Measurements from ENCODE around the gene SLC9A9. TPM values are rescaled to one million over a fixed set of nuclear protein-coding genes. Genes with fewer than 3 reads are reported as not detected.

The SLC9A9 gene
- polyA plus RNA-seq, 1 donor from 2014 or later = 0.54 TPM

DNA sequence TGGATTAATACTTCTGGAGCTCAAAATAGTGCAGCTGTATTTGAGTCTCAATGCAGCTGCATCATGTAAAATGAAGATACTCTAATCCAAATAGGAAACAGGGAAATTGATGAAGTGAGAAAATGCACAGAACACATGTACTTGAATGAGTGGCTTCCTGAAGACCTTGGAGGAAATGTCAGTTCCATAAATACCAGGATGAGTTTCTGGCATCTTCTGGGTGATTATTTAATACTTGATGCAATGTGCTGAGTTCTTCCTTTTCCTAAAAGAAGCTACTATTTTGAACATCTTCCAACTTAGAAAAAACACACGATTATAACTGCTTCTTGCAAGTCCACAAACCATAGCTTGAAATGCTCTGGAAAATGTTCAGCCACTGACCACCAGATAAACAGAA lies 162.8 kb downstream of the SLC9A9 start:
- Histone ChIP-seq H3K27me3 (ENCODE audit: insufficient read depth, low read depth, low read length) (no peaks in the 10 kb centered on the region), H3K9me2 (ENCODE audit: insufficient read depth, low read length) (no peaks in the 10 kb centered on the region), H2AFZ (ENCODE audit: low read depth, low read length) (no peak overlapping the region), H3K36me3 (ENCODE audit: insufficient read depth, low read length) (no peaks in the 10 kb centered on the region), H3K4me2 (ENCODE audit: low read length) (no peak overlapping the region), H3K9me3 (ENCODE audit: low read length) (no peaks in the 10 kb centered on the region), H4K20me1 (ENCODE audit: insufficient read depth) (no peaks in the 10 kb centered on the region), H3K79me2 (replicated peaks; ENCODE audit: insufficient read depth, low read length) (no peaks in the 10 kb centered on the region), H3K27ac (ENCODE audit: low read length) (no peak overlapping the region), H3K9ac (ENCODE audit: low read length) (no peak overlapping the region), H3K4me3 (ENCODE audit: low read length) (no peak overlapping the region), H3F3A (ENCODE audit: insufficient read depth, low read length, poor library complexity, severe bottlenecking) (no peaks in the 10 kb centered on the region)
- TF ChIP-seq EZH2 (IDR thresholded peaks at IDR 0.05; ENCODE audit: borderline replicate concordance, insufficient read depth, low read length, poor library complexity, severe bottlenecking) (no peak), EP300 (conservative IDR thresholded peaks at IDR 0.05; ENCODE audit: poor library complexity, severe bottlenecking) (no peak), RAD21 (conservative IDR thresholded peaks at IDR 0.05) (no peak), POLR2AphosphoS5 (IDR thresholded peaks at IDR 0.05) (no peak), REST (IDR thresholded peaks at IDR 0.05; ENCODE audit: borderline replicate concordance) (no peak), TAF1 (IDR thresholded peaks at IDR 0.05; ENCODE audit: low read depth) (no peak), SMC3 (conservative IDR thresholded peaks at IDR 0.05; ENCODE audit: poor library complexity) (no peak), MXI1 (conservative IDR thresholded peaks at IDR 0.05; ENCODE audit: poor library complexity, severe bottlenecking) (no peak)
- TF ChIP-seq, protein P1, sequence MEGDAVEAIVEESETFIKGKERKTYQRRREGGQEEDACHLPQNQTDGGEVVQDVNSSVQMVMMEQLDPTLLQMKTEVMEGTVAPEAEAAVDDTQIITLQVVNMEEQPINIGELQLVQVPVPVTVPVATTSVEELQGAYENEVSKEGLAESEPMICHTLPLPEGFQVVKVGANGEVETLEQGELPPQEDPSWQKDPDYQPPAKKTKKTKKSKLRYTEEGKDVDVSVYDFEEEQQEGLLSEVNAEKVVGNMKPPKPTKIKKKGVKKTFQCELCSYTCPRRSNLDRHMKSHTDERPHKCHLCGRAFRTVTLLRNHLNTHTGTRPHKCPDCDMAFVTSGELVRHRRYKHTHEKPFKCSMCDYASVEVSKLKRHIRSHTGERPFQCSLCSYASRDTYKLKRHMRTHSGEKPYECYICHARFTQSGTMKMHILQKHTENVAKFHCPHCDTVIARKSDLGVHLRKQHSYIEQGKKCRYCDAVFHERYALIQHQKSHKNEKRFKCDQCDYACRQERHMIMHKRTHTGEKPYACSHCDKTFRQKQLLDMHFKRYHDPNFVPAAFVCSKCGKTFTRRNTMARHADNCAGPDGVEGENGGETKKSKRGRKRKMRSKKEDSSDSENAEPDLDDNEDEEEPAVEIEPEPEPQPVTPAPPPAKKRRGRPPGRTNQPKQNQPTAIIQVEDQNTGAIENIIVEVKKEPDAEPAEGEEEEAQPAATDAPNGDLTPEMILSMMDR (IDR thresholded peaks at IDR 0.05; ENCODE audit: poor library complexity, severe bottlenecking) = no peak

DNA sequence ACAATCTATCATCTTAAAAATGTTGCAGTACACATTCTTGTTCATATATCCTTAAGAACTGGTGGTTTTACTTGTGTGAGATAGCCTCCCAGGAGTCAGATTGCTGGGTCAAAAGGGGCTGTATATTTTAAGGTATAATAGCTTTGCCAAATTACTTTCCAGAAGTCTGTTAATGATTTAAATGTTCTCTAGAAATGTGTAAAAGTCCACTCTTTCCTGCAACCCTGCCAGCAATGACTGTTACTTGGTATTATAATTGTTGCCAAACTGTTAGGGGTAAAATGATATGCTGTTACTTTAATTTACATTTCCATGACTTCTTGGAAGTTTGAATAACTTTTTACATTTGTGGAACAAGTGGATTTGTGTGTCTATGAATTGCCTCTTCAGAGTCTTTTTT lies 170.8 kb downstream of the SLC9A9 start:
- no peaks in the 10 kb centered on the region for H3K79me2 ChIP-seq (replicated peaks; ENCODE audit: insufficient read depth, low read length)
- no peaks in the 10 kb centered on the region for H3K9me3 ChIP-seq (ENCODE audit: low read length)
- no peaks in the 10 kb centered on the region for H4K20me1 ChIP-seq (ENCODE audit: insufficient read depth)
- H2AFZ ChIP-seq (ENCODE audit: low read depth, low read length) = no peak overlapping the region
- no peak overlapping the region for H3K4me3 ChIP-seq (ENCODE audit: low read length)
- H3K27me3 ChIP-seq (ENCODE audit: insufficient read depth, low read depth, low read length) = no peaks in the 10 kb centered on the region
- H3K9ac ChIP-seq (ENCODE audit: low read length) = no peak overlapping the region
- no peak overlapping the region for H3K4me2 ChIP-seq (ENCODE audit: low read length)
- TF ChIP-seq EZH2 (IDR thresholded peaks at IDR 0.05; ENCODE audit: borderline replicate concordance, insufficient read depth, low read length, poor library complexity, severe bottlenecking) (no peak), MXI1 (conservative IDR thresholded peaks at IDR 0.05; ENCODE audit: poor library complexity, severe bottlenecking) (no peak), RAD21 (conservative IDR thresholded peaks at IDR 0.05) (no peak), POLR2AphosphoS5 (IDR thresholded peaks at IDR 0.05) (no peak), SMC3 (conservative IDR thresholded peaks at IDR 0.05; ENCODE audit: poor library complexity) (no peak), TAF1 (IDR thresholded peaks at IDR 0.05; ENCODE audit: low read depth) (no peak), REST (IDR thresholded peaks at IDR 0.05; ENCODE audit: borderline replicate concordance) (no peak), EP300 (conservative IDR thresholded peaks at IDR 0.05; ENCODE audit: poor library complexity, severe bottlenecking) (no peak)
- TF ChIP-seq, protein P1 (IDR thresholded peaks at IDR 0.05; ENCODE audit: poor library complexity, severe bottlenecking) = no peak
- H3K9me2 ChIP-seq (ENCODE audit: insufficient read depth, low read length) = no peaks in the 10 kb centered on the region
- H3F3A ChIP-seq (ENCODE audit: insufficient read depth, low read length, poor library complexity, severe bottlenecking) = no peaks in the 10 kb centered on the region
- H3K27ac ChIP-seq (ENCODE audit: low read length) = no peak overlapping the region
- H3K36me3 ChIP-seq (ENCODE audit: insufficient read depth, low read length) = no peaks in the 10 kb centered on the region
